Measurements from ENCODE around the gene GRM1.

Gene GRM1

DNA sequence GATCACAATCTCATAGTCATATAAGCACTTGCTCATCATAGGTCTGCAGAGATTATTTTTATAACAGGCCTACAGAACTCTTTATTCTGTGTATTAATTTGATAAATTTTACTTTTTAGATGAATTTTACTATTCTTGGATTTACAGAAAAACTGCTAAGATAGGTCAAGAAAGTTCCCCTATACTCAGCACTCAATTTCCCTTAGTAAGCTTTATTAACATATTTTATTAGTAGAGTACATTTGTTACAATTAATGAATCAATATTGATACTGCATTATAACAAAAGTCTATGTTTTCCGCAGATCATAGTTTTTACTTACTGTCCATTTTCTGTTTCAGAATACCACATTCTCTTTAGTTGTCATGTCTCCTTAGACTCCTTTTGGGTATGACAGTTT lies 148.9 kb downstream of the GRM1 start:
- no peak overlapping the region for H3K4me3 ChIP-seq (ENCODE audit: low read depth, low read length)
- TF ChIP-seq, protein P1, sequence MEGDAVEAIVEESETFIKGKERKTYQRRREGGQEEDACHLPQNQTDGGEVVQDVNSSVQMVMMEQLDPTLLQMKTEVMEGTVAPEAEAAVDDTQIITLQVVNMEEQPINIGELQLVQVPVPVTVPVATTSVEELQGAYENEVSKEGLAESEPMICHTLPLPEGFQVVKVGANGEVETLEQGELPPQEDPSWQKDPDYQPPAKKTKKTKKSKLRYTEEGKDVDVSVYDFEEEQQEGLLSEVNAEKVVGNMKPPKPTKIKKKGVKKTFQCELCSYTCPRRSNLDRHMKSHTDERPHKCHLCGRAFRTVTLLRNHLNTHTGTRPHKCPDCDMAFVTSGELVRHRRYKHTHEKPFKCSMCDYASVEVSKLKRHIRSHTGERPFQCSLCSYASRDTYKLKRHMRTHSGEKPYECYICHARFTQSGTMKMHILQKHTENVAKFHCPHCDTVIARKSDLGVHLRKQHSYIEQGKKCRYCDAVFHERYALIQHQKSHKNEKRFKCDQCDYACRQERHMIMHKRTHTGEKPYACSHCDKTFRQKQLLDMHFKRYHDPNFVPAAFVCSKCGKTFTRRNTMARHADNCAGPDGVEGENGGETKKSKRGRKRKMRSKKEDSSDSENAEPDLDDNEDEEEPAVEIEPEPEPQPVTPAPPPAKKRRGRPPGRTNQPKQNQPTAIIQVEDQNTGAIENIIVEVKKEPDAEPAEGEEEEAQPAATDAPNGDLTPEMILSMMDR (IDR thresholded peaks at IDR 0.05; ENCODE audit: insufficient read depth, low read depth, low read length, missing control alignments), result no peak
- DNase-seq (ENCODE audit: low read depth), result no peak

DNA sequence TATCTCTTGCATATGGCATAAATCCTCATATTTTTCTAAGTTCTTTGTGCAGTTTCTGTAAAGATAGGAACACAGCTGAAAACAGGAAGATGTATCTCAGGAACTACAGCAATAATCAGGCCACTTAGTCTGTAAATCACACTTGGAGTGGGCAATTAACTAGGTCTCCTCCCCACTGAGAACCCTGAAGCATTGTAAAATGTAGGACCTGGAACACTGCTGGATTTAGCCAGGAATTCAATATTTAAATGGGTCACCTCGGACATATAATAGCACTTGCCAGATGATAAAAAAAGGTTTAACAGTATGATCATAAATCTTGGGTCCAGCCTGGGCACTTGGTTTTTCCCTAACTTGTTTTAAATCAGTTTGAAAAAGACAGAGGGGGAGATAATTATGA lies 155.0 kb downstream of the GRM1 start:
- TF ChIP-seq, protein P1 (IDR thresholded peaks at IDR 0.05; ENCODE audit: insufficient read depth, low read depth, low read length, missing control alignments), result no peak
- DNase-seq (ENCODE audit: low read depth), result no peak
- H3K4me3 ChIP-seq (ENCODE audit: low read depth, low read length), result no peak overlapping the region

- no peak overlapping the region for H3K4me3 ChIP-seq (ENCODE audit: low read depth, low read length)
- TF ChIP-seq, protein P1 (IDR thresholded peaks at IDR 0.05; ENCODE audit: insufficient read depth, low read depth, low read length, missing control alignments), result no peak
- no peak for DNase-seq (ENCODE audit: low read depth)
Observed at GRCh38 chr6:146184701-146185100, 155.8 kb downstream of the GRM1 start.

DNA sequence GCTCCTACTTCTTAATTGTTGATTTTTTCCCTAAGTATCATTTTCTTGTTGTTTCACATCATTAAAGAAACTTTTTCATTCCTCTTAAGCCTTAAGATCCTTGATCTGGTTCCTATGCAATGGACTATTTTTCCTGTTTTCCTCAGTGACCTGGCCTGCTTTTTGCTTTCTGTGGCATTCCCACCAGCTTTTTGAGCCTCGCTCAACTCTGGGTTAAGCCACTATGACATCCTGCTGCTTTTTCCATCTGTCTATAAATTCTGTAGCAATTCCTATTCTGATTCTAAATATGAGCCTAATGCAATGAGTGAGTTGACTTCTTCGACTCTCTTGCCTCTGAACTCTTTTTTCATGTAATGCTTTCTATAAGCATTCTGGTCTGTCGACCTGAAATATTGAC lies 160.3 kb downstream of the GRM1 start:
- no peak for DNase-seq (ENCODE audit: low read depth)
- H3K4me3 ChIP-seq (ENCODE audit: low read depth, low read length), result no peak overlapping the region
- TF ChIP-seq, protein P1 (IDR thresholded peaks at IDR 0.05; ENCODE audit: insufficient read depth, low read depth, low read length, missing control alignments), result no peak

- TF ChIP-seq, protein P1 (IDR thresholded peaks at IDR 0.05; ENCODE audit: insufficient read depth, low read depth, low read length, missing control alignments), result no peak
- H3K4me3 ChIP-seq (ENCODE audit: low read depth, low read length), result no peak overlapping the region
- DNase-seq (ENCODE audit: low read depth), result no peak
Observed at GRCh38 chr6:146190581-146190980, 161.7 kb downstream of the GRM1 start.

- TF ChIP-seq, protein P1 (IDR thresholded peaks at IDR 0.05; ENCODE audit: insufficient read depth, low read depth, low read length, missing control alignments), result no peak
- no peak overlapping the region for H3K4me3 ChIP-seq (ENCODE audit: low read depth, low read length)
- DNase-seq (ENCODE audit: low read depth), result no peak
Observed at GRCh38 chr6:146191166-146191565, 162.3 kb downstream of the GRM1 start.

- TF ChIP-seq, protein P1 (IDR thresholded peaks at IDR 0.05; ENCODE audit: insufficient read depth, low read depth, low read length, missing control alignments), result no peak
- DNase-seq (ENCODE audit: low read depth), result no peak
- no peak overlapping the region for H3K4me3 ChIP-seq (ENCODE audit: low read depth, low read length)
Observed at GRCh38 chr6:146191612-146192011, 162.8 kb downstream of the GRM1 start.

Measured in GM12865 (cell line).